NOMO-1 treated with dmso at 0.1 percent for 144 hours (cell line): ENCODE results near the gene KCNC2.

ENCODE experiments used
- DNase-seq: peaks from one replicate; lab custom pipeline; 2025; ENCODE audit not compliant: unreplicated experiment; lab: John Stamatoyannopoulos, UW

The KCNC2 gene

DNA sequence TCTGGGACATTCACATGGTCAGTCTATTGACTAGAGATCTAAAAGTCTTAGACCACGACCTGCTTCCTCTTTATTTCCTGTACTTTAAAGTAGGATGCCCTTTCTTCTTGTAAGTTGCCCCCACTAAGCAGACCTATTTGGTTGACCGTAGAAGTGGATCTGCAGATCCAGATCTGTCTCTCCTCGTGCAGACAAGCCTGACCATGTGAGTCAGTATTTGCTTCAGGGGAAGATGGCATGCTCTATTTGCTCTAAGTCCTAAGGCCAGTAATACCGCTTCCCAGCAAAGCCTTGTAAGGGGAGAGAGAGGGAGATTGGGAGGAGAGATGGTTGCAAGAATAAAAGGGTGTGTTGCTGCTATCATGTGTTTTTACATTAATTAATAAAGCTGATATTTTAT lies 46.8 kb downstream of the KCNC2 start:
- no peak for DNase-seq

DNA sequence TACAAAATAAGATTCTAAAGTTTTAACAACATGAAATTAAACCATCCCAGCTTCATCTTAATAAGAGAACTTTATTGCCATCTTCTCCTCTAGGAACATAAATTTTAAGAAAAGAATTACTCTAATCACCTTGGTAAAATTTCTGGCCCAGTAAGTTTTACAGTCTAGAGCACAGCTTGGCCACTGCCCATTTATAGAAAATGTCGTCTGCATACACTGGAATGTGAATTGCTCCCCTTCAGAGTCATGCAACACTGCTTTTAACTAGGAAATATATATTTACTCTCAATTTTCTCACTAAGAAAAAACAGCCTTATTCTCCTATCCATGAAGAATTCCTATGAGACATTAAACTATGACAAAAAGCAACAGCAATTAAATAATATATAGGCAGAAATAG lies 48.2 kb downstream of the KCNC2 start:
- no peak for DNase-seq

DNA sequence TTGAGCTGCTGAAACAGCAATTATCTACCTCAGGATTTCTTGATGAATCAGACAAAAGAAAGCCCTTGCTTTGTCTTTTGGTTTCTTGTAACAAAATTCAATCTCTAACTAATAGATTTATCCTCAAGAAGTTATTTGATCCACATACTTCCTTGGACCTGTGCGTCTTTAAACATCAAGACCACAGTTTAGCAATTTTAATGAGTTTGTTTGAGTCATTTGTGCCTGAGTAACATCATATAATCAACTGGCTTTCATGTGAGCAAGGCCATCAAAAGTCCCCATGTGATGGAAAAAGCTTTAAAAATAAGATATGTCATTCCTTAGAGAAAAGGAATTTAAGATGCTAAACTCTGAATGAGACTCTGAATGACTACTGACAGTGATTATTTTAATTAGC lies 52.3 kb downstream of the KCNC2 start:
- DNase-seq = no peak

DNA sequence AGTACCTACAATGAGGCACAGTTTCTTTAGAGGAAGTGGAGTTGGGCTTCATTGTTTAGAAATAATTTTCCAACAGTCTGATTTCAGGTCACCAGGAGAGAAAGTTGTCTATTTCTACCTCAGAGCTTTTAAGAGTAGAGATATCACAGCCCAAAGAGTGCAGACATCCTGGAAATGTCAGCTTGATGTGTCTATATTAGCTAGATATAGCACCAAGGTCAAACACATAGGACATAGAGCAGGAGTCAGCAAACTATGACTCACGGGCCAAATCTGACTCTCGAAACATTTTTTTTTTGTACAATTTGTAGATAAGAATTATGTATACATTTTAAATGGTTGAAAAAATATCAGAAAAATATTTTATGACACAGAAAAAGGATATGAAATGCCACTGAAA lies 53.7 kb downstream of the KCNC2 start:
- no peak for DNase-seq

DNA sequence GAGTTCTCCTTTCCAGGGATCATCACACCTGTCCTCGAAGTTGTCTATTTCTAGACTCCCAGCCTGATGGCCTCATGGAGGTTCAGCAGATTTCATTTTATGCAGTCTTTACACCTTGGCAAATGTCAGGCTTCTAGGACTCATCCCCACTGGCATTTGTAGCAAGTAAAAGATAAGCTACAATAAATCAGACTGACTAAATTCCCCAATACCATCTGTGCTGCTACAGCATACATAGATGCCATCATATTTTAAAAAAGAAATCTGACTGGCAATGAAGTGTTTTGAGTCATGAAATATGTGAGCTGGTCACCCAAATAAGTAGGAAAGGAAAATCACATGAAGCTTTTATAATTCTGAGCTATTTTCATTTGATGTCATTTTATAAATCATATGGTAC lies 55.3 kb downstream of the KCNC2 start:
- DNase-seq = no peak

DNA sequence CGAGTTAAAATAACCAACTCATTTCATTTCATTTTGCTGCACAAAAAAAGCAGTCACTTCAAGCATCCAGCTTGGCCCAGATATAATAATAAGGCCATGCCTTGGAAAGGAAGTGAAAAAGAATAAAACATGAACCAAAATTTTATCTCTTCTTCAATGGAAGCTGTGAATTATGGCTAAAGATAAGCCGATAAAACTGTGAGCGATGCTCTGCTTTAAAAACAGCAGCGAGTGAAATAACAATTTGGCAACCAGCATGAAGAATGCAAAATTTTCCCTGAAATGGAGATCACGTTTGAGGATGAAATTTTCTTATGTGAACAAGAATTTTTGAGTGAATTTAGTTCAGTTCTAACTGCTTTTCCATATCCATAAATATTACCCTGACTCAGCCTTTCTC lies 70.4 kb downstream of the KCNC2 start:
- no peak for DNase-seq

DNA sequence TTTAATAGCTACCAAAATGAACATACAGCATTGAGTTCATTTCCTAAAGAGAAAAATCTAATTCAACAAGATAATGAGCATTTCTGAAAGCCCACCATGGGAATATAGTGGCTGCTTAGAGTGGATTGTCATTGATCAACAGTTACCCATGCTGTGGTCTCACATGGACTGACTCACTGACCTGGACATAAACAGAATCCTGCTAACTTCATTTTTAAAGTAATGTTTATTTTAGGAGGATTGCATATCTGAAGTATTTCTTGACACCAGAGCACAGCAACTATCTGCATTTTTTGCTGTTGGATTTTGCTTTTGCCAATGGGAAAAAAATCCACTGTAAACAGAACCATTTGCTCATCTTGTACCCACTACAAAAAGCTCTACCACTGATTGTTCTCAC lies 71.7 kb downstream of the KCNC2 start:
- no peak for DNase-seq

DNA sequence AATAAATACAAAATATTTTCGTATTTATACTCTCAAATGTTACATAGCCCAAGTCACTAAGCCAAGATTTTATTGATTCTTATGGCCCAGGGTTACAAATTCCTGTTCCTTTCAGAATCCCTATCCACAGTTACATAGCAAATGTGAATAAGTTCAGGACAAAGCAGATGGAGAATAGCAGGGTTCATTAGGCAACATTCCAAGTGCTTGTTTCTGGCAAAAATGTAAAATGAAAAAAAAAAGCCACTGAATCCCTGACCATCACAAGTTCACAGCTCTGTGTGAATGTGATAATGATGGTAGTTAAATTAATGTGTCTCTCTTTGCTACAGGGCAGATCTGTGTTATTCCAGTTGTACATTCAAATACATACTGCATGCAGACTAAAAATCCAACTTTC lies 74.6 kb downstream of the KCNC2 start:
- DNase-seq = no peak

DNA sequence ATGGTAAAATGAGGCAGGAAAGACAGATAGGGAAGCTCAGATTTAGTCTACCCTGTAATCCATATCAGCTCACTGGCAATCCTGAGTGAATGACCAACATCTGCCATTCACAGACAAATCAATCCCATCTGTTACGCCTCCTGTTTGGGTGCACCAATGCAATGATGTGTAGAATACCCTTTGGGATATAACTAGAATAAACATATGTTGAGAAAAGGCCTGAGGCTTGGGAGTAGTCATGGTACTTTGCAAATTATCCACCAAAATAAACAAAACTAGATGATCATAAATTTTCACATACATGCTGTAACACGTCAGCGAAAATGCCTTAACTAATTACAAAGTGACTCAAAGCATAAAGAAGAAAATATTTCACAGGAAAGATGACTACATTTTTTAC lies 78.8 kb downstream of the KCNC2 start:
- DNase-seq = no peak

DNA sequence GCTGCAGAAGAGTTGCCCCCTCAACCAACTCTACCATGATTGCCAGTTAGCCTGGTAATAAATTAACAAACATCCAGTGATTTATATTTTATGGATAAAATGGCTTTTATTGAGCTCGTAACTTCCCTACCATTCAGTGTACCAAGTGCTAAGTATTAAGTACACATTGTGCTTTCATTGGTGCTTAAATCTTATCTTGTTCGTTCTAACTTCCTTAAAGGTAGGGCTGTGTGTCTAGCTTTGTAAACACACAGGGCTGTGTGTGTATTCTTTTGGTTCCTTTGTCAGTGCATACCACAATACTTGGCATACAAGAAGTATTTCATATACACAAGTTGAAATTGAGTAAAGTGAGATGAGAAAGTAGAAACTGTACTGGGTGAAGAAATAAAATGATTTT lies 80.4 kb downstream of the KCNC2 start:
- DNase-seq = no peak

DNA sequence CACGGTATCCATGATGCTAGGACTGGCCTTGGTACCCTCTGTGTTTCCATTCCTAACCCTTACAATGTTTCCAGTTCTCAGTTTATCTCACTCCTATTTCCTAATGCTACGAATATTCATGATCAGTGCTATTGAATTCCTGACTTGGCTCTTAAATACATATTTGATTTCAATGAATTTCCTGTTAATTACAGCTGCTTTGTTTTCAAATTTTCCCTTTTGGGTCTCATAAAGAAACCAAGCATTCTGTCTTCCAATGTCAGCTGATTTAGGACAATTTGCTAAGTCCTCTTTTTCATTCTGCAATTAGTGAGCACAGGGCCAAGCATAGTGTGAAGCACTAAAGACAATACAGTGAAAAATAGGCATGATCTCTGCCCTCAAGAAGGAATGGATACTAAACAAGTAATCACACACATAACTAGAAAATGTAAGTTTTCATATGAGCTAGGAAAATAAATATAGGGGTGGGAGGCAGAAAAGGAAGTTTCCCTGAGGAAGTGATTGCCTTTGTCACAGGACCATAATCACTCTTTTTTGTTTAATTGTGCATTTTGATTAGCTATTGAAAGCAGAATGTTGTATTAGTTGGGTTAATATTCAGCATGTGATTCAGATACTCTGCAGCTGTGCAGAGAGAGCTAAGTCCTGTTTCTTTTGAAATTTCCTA lies 88.5 kb downstream of the KCNC2 start:
- DNase-seq = no peak

DNA sequence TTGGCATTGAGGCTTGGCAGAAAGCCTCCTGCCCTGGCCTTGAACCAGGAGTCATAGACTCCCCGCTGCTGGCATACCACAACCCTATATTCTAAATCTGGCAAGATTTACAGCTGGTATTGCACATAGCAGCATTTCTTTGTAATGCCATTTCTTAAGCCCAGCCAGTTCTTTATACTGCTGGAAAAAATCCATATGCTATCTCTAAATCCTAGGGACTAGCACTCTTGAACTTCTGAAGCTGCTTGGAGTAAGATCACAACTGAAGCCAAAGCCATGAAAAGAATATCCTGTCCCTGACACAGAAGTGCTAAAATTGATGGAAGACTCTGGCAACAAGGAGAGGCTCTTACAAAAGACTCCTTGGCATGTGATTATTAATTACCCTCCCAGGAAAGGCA lies 89.3 kb downstream of the KCNC2 start:
- no peak for DNase-seq

DNA sequence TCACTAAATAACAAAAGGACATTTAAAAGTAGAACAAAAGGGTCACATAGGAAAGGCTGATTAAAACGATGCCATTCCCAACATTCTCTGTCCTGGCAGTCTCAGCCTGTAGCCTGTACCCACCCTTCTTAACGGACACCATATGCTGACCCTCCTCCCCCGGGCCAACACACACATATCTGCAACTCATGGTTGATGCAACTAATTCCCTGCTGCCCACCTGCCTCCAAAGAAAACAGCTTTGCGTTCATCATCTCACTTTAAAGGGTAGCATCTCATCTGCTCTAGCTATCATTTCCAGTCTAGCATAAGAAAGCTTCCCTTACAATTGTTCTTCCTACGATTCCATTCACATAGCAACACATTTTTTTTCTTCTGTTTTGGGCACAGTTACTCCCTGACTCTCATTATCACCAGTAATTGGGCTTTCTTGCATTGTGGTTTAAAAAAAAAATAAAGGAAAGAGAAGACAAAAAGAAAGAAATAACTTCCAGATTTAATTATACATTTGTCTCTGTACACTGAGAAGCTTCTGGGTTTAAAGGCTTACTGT lies 92.9 kb downstream of the KCNC2 start:
- DNase-seq = no peak

DNA sequence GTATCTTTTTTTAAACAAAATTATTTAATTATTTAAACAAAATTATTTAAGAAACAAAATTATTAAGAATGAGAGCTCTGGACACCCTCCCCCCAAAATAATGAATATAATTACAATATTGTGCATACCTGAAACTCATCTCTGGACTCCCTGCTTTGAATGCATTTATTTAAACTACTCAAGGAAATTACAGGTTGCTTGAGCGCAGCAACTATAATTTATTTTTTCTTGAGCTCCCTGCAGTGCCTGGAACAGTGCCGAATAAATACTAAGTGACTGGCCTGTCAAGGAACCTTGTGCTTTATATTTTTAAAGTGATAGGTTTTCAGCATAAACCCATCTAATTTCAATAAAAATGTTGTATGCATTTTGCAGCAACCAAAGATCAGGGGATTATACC lies 93.9 kb downstream of the KCNC2 start:
- DNase-seq = no peak

DNA sequence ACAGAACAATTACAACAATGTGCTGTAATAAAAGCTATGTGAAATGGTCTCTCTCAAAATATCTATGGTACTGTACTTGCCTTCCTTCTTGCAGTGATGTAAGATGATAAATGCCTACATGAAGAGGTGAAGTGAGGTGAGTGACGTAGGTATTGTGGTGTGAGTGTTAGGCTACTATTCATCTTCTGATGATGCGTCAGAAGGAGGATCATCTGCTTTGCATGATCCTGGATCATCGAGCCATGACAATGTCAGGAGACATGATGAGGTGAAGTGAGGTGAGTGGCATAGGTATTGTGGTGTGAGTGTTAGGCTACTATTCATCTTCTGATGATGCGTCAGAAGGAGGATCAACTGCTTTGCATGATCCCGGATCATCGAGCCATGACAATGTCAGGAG lies 105.8 kb downstream of the KCNC2 start:
- no peak for DNase-seq

DNA sequence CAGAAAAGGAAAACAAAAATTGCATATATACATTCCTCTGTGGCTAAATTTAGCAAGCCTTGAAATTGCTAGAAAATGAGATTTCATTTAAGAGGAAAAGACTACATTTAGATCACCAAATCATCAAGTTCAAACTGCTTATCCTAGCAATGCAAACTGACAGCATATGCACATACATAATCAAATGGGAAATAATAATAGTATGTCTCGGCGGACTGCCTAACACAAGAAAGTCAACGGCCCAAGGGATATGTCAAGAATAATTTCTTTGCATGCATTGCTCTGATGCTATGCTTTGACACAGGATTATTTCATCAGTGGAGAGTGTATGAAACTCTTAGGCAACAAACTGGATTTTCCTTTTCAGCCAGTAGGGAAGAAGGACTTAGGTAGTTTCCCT lies 107.9 kb downstream of the KCNC2 start:
- DNase-seq = no peak

DNA sequence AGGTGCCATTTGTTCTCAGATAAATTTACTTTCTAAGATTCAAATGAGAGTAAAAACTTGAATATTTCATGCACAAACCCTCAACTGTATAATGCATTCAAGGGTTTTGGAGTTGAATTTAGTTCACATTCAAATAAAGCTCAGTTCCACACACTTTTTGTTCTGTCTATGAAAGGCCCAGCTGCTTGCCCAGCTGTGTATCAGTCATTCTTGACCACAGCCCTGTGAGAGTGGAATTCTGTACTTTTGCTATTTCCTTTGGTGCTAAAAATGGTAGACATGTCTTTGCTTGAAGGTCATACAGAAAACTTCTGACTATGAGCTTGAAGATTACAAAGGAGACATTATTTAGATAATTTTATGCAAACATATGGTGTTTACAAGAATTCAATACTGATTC lies 110.4 kb downstream of the KCNC2 start:
- no peak for DNase-seq

DNA sequence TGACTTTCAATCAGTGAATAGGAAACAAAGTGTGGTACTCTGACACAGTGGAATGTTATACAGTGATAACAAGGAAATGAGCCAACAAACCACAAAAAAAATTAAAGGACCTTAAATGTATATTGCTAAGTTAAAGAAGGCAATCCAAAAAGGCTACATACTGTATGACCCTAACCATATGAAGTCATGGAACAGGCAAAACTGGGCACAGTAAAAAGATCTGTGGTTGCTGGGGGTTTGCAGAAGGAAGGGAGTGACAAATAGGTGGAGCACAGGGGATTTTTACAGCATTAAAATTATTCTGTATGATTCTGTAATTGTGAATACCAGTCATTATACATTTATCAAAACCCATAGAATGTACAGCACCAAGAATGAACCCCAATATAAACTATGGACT lies 112.6 kb downstream of the KCNC2 start:
- DNase-seq = no peak

DNA sequence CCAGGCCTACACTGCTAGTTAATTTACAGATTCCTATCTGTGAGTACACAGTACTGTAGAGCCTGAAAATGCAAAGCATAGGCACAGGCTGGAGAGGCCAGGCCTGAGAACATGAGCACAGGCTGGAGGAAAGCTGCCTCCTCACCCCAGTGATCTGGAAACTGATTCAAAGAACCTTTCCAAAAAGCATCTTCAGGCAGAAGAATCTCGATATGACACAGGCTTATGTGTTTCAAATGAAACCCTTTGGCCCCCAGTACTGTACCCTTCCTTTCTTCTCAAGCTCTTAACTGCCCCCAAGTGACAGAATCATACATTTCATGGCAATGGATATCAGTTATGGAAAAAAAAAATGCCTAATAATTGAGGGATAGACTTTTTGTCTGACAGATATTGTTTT lies 122.0 kb downstream of the KCNC2 start:
- DNase-seq = no peak

DNA sequence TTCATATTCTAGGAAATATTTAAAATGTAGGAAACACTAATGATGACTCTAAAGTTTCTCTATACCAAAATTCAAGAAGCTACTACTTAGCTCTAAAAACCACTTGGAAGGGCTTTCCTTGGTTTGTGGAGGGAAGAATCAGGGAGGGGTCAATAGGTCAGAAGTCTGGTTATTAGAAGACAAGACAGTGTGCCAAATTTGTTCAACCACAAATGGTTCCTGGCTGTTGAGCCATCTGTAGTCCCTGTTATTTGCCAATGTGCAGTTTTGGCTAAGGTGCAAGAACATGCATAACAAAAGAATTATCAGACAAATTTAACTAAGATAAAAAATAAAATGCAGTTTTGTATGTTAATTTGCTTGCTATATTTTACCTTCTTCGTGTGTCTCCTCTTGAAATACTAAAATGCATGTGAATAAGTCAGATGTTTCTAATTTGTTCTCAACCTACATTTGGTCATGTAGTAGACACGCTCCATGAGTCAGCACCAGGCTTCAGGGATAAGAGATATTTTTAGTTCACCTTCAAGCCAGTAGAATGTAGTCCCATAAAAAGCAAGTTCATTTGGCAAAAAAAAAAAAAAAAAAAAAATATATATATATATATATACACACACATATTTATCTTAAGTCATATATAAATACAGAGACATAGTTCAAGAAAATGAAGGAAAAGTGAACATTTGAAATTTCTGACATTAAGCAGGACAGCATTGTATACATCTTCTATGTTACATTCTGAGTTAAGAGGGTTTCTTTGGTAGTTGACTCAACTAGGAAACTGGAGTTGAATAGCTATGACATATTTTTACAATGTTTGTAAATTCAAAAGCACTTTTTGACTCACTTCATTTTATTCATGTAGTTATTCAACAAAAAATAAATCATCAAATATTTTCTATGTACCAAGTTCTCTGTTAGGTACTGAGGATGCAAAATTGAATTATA lies 123.3 kb downstream of the KCNC2 start:
- DNase-seq = no peak

DNA sequence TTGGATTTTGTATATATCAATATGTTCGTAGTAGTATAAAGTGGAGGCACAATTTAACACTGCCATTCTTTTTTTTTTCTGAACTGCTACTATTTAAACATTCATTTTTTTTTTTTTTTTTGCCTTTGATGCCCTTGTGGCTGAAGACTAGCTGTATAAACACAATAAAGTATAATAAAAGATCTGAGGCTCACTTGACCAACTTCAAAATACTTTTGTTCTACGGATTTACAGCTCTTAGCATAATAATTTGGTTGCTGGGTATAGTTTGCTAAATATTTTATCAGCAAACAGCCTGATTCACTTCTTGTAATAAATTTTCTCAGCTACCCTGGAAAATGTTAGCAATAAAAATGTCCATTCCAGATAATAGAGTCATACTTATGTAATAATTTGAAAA lies 128.3 kb downstream of the KCNC2 start:
- DNase-seq = no peak

DNA sequence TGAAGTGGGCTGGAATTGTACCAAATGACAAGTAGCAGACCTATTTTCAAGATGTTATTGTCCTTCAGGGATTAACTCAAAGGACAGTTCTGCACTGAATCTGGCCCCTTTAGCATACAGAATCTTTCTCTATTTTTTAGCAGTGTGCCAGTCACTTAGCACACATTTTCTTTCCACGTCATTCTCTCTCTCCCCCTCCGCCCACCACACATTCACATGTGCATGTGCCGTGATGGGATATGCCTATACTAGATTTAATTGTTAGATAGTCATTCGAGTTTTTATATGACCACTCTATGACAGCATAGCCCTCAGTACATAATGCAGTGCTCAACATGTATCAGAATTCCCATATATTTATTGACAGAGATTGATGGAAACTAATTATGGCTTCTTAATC lies 129.1 kb downstream of the KCNC2 start:
- DNase-seq = no peak
